ENCODE data around the gene PCP4L1. TPM values are rescaled to one million over a fixed set of nuclear protein-coding genes. Genes with fewer than 3 reads are reported as not detected.

The PCP4L1 gene
- total RNA-seq, 2 experiments from 2014 or later = not detected

- intact Hi-C loops (cut with DNase I, micrococcal nuclease) = no loop called here
- H3K27me3 ChIP-seq (ENCODE audit: control insufficient read depth in 1 of 2, insufficient read depth in 2 of 2, low read length in 2 of 2) = no peaks in the 10 kb centered on the region
- peaks cover 49% of the 10 kb centered on the region for H3K36me3 Mint-ChIP-seq (ENCODE audit: low read depth)
- H3K4me3 Mint-ChIP-seq = no peak within 1 kb of the TSS
- DNase-seq (peak in 2 of 14 experiments; percentile 51 to 62), ATAC-seq (ENCODE audit: poor library complexity) (no peak)
- no peaks in the 10 kb centered on the region for H3K27me3 Mint-ChIP-seq
- TF ChIP-seq CTCF (IDR thresholded peaks at IDR 0.05) = no peak
- H3K9me3 ChIP-seq (ENCODE audit: control insufficient read depth in 1 of 2, insufficient read depth in 1 of 2, low read length in 2 of 2) = no peaks in the 10 kb centered on the region
- no peaks in the 10 kb centered on the region for H3K9me3 Mint-ChIP-seq
- H3K36me3 ChIP-seq (ENCODE audit: insufficient read depth, low read length) = peaks cover 47% of the 10 kb centered on the region
- H3K27ac ChIP-seq (ENCODE audit: low read depth in 1 of 2, low read length in 2 of 2) = no peak within 1 kb of the TSS
- H3K4me1 Mint-ChIP-seq (ENCODE audit: low read depth) = peaks cover 51% of the 10 kb centered on the region
- CTCF ChIA-PET = interaction anchor here (1.2 kb wide), 1 partner anchor 10 kb away, joined by 3 read pairs; the partner anchor contains the start of gene TOMM40L
- POLR2A ChIA-PET = interaction anchor here (0.8 to 3.0 kb wide), 2 partner anchors 11 to 13 kb away, joined by 3 to 20 read pairs; partner anchors contain the start of genes NDUFS2 and TOMM40L
- peaks cover 41% of the 10 kb centered on the region for H3K4me1 ChIP-seq (ENCODE audit: insufficient read depth, low read length)
- peak within 1 kb of the TSS; percentile 40 for H3K4me3 ChIP-seq (ENCODE audit: low read length)
- peak within 1 kb of the TSS; percentile 44 for H3K27ac Mint-ChIP-seq
These were observed 43.5 kb upstream of the PCP4L1 start, which contains the start of gene FCER1G for GRCh38 chr1:161215076-161215475. Gene FCER1G (plus strand): TSS chr1:161215295. CDS start chr1:161215322, 27 bp downstream.

DNA sequence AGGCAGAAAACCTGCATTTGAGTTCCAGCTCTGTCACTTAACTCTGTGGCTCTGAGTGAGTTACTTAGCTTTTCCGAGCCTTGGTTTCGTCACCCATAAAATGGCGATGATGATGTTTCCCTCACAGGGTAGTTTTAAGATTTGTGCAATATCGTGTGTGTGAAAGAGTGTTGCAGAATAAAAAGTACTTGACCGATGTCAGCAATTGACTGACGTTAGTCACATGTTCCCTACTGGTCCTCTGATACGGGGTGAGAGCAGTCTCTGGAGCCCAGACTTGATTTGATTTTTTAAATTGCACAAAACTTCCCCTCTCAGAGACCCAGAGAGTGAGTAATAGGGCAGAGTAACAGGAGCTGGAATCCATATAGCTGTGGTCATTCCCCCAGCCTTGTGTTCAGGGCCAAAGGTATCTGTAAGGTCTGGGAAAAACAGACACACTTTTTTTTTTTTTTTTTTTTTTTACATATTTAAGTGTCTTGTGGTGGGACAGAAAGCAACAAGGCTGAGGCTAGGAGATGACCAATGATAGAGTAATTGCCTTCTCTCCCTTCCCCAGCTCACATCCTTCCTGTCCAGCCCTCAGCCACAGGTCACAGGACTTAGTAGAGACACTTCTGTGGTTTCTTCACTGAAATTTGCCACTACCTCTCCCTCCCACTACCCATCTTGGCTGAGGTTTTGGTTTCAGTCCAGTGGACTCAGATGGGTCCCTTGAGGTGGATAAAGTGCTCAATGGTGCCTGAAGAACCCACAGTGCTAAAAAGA is 41.4 kb upstream of the PCP4L1 start:
- Histone ChIP-seq H3K4me1 (ENCODE audit: insufficient read depth, low read length) (peaks cover 42% of the 10 kb centered on the region), H3K36me3 (ENCODE audit: insufficient read depth, low read length) (peaks cover 26% of the 10 kb centered on the region), H3K4me3 (ENCODE audit: low read length) (peak overlapping the region; percentile 40), H3K9me3 (ENCODE audit: control insufficient read depth in 1 of 2, insufficient read depth in 1 of 2, low read length in 2 of 2) (no peaks in the 10 kb centered on the region), H3K27me3 (ENCODE audit: control insufficient read depth in 1 of 2, insufficient read depth in 2 of 2, low read length in 2 of 2) (no peaks in the 10 kb centered on the region), H3K27ac (ENCODE audit: low read depth in 1 of 2, low read length in 2 of 2) (peak overlapping the region; percentile 26 to 50)
- no peak overlapping the region for H3K4me3 Mint-ChIP-seq
- no peak for ATAC-seq (ENCODE audit: poor library complexity)
- H3K9me3 Mint-ChIP-seq = no peaks in the 10 kb centered on the region
- ChIA-PET CTCF (interaction anchor here (0.7 kb wide), 1 partner anchor 74 kb away, joined by 3 read pairs; no protein-coding TSS in a partner anchor), POLR2A (interaction anchor here (0.6 to 3.0 kb wide), 6 partner anchors 9 to 112 kb away, joined by 3 to 20 read pairs (median 3); partner anchors contain the start of genes PPOX and TOMM40L)
- DNase-seq = peak in 3 of 14 experiments; percentile 29 to 71 (median 60)
- intact Hi-C loops (cut with DNase I, micrococcal nuclease) = no loop called here
- peaks cover 49% of the 10 kb centered on the region for H3K4me1 Mint-ChIP-seq (ENCODE audit: low read depth)
- H3K27me3 Mint-ChIP-seq = no peaks in the 10 kb centered on the region
- TF ChIP-seq CTCF (IDR thresholded peaks at IDR 0.05) = no peak
- H3K36me3 Mint-ChIP-seq (ENCODE audit: low read depth) = peaks cover 30% of the 10 kb centered on the region
- H3K27ac Mint-ChIP-seq = peak overlapping the region; percentile 91

DNA sequence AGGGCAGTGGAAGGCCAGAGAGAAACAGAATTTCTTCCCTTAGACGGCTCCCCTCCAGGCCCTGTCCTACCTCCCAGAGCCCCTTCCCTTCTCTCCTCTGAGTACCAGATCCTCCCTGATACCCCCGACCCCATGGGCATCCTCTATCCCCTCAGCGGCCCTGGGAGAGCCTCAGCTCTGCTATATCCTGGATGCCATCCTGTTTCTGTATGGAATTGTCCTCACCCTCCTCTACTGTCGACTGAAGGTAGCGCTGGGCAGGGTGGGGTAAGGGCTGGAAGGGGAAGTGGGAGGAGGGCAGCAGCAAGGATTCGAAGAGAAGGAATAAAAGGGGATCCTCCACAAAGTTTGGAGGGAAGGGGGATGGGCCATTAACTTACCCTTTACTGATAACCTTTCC is 40.7 kb upstream of the PCP4L1 start:
- H3K27ac ChIP-seq (ENCODE audit: low read depth in 1 of 2, low read length in 2 of 2) = peak overlapping the region; percentile 26 to 37
- no peaks in the 10 kb centered on the region for H3K9me3 Mint-ChIP-seq
- TF ChIP-seq CTCF (IDR thresholded peaks at IDR 0.05) = no peak
- H3K27me3 ChIP-seq (ENCODE audit: control insufficient read depth in 1 of 2, insufficient read depth in 2 of 2, low read length in 2 of 2) = no peaks in the 10 kb centered on the region
- DNase-seq (no peak), ATAC-seq (ENCODE audit: poor library complexity) (no peak)
- ChIA-PET POLR2A (interaction anchor here (0.6 to 1.5 kb wide), 3 partner anchors 52 to 70 kb away, joined by 3 read pairs; partner anchors contain the start of genes PPOX and UFC1), CTCF (no interaction called here)
- intact Hi-C loops (cut with DNase I, micrococcal nuclease) = no loop called here
- peak overlapping the region; percentile 16 for H3K4me3 ChIP-seq (ENCODE audit: low read length)
- peaks cover 20% of the 10 kb centered on the region for H3K36me3 ChIP-seq (ENCODE audit: insufficient read depth, low read length)
- peak overlapping the region; percentile 91 for H3K27ac Mint-ChIP-seq
- H3K9me3 ChIP-seq (ENCODE audit: control insufficient read depth in 1 of 2, insufficient read depth in 1 of 2, low read length in 2 of 2) = no peaks in the 10 kb centered on the region
- peaks cover 24% of the 10 kb centered on the region for H3K36me3 Mint-ChIP-seq (ENCODE audit: low read depth)
- H3K4me1 Mint-ChIP-seq (ENCODE audit: low read depth) = peaks cover 49% of the 10 kb centered on the region
- H3K4me3 Mint-ChIP-seq = no peak overlapping the region
- no peaks in the 10 kb centered on the region for H3K27me3 Mint-ChIP-seq
- peaks cover 43% of the 10 kb centered on the region for H3K4me1 ChIP-seq (ENCODE audit: insufficient read depth, low read length)
